SK-N-SH treated with all-trans-retinoic acid at 6 μM for 48 hours (cell line): ENCODE data around the gene SNX9.

Experiments used
- RARB ChIP-seq: fragments of 250-450 bp; sonication (Bioruptor Pico); IDR thresholded peaks from 2 replicates; pipeline ENCODE4 v1.8.0; 2021; ENCODE audit warnings: mild to moderate bottlenecking, moderate library complexity
- ZNF8 ChIP-seq: fragments of 450-650 bp; formaldehyde crosslinking; IDR thresholded peaks from 2 replicates; pipeline ENCODE4 v1.5.0; 2020; ENCODE audit warnings: mild to moderate bottlenecking, moderate library complexity
- TF ChIP-seq, protein P1 (sequence below): fragments of 250-450 bp; sonication (Bioruptor Pico); IDR thresholded peaks from 2 replicates; pipeline ENCODE4 v1.5.1; 2021; ENCODE audit warnings: mild to moderate bottlenecking, moderate library complexity

DNA sequence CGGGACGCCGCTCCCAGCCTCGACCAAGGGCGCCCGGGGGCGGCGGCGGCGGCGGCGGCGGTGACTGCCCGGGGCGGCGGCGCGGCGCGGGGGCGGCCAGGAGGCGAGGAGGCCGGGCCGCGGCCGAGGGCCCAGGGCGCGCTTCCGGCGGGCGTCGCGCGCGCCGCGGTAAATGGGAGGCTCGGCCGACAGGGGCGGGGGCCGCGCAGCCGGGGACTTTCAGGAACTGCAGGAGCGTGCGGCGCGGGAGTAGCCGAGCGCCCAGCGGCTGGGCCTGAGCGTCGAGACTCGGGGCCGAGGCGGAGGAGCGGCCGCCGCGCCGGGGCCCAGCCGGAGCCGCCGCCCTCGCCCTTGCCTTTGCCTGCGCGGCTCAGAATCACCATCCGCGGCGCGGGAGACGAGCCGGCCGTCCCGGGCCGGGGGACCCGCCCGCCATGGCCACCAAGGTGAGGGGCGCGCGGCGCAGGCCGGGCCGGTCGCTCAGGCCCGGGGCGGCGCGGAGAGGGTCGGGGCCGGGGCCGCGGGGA lies at the start of gene SNX9:
- no peak for TF ChIP-seq RARB
- TF ChIP-seq ZNF8: no peak
- TF ChIP-seq, protein P1, sequence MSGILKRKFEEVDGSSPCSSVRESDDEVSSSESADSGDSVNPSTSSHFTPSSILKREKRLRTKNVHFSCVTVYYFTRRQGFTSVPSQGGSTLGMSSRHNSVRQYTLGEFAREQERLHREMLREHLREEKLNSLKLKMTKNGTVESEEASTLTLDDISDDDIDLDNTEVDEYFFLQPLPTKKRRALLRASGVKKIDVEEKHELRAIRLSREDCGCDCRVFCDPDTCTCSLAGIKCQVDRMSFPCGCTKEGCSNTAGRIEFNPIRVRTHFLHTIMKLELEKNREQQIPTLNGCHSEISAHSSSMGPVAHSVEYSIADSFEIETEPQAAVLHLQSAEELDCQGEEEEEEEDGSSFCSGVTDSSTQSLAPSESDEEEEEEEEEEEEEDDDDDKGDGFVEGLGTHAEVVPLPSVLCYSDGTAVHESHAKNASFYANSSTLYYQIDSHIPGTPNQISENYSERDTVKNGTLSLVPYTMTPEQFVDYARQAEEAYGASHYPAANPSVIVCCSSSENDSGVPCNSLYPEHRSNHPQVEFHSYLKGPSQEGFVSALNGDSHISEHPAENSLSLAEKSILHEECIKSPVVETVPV (CRISPR knock-in tag): no peak
